Measurements from ENCODE around the gene LAMA2.

- TF ChIP-seq EZH2 (IDR thresholded peaks at IDR 0.05) = no peak
- TF ChIP-seq POLR2AphosphoS5 (IDR thresholded peaks at IDR 0.05; ENCODE audit: borderline replicate concordance, low read depth, low read length) = no peak
- no peak for TF ChIP-seq FOXP2 (optimal IDR thresholded peaks at IDR 0.05; ENCODE audit: control extremely low read depth, extremely low read length, insufficient read depth)
Observed at GRCh38 chr6:129279343-129280292, 396.7 kb downstream of the LAMA2 start.

Data from SK-N-MC (cell line).